Osteocyte (in vitro differentiated cells): ENCODE results near the gene OTOF. TPM values are rescaled to one million over a fixed set of nuclear protein-coding genes. Genes with fewer than 3 reads are reported as not detected.

Experiments
- DNase-seq: peaks from one replicate; pipeline ENCODE4 v3.0.0; 2021; ENCODE audit warnings: mixed read lengths; ENCODE audit not compliant: unreplicated experiment; ENCODE audit errors: extremely low spot score
- H3K27ac Mint-ChIP-seq: one replicate; pipeline ENCODE4 v1.8.0; 2021; ENCODE audit warnings: mild to moderate bottlenecking, mixed read lengths; ENCODE audit not compliant: unreplicated experiment
- H3K27me3 Mint-ChIP-seq: one replicate; pipeline ENCODE4 v1.8.0; 2021; ENCODE audit warnings: mixed read lengths; ENCODE audit not compliant: unreplicated experiment
- H3K36me3 Mint-ChIP-seq: one replicate; pipeline ENCODE4 v1.8.0; 2021; ENCODE audit warnings: mixed read lengths; ENCODE audit not compliant: unreplicated experiment
- H3K4me1 Mint-ChIP-seq: one replicate; pipeline ENCODE4 v1.8.0; 2021; ENCODE audit warnings: mixed read lengths; ENCODE audit not compliant: unreplicated experiment
- H3K4me3 Mint-ChIP-seq: one replicate; pipeline ENCODE4 v1.8.0; 2021; ENCODE audit warnings: mild to moderate bottlenecking, moderate library complexity, mixed read lengths; ENCODE audit not compliant: unreplicated experiment
- H3K9me3 Mint-ChIP-seq: one replicate; pipeline ENCODE4 v1.8.0; 2021; ENCODE audit warnings: mixed read lengths; ENCODE audit not compliant: unreplicated experiment
- CTCF ChIP-seq: fragments of 200-600 bp; sonication (generic); IDR thresholded peaks from 2 replicates; pipeline ENCODE4 v1.5.0; 2021; ENCODE audit warnings: antibody characterized with exemption, mild to moderate bottlenecking, moderate library complexity
- total RNA-seq: library from RNA; stranded (reverse); gene quantifications from 2 replicates; pipeline ENCODE4 v1.2.1, GENCODE V29; 2021

OTOF gene
- total RNA-seq, 1 donor from 2014 or later: not detected

- Mint-ChIP-seq H3K4me3 (no peak overlapping the region), H3K9me3 (no peaks in the 10 kb centered on the region), H3K4me1 (peaks cover 2% of the 10 kb centered on the region), H3K27ac (no peak overlapping the region), H3K27me3 (no peaks in the 10 kb centered on the region), H3K36me3 (no peaks in the 10 kb centered on the region)
- no peak for TF ChIP-seq CTCF
- no peak for DNase-seq
Measured at GRCh38 chr2:26460613-26461031, 17.3 kb downstream of the OTOF start.

GRCh38 chr2:26459991-26460612 lies 17.8 kb downstream of the OTOF start:
- no peak overlapping the region for H3K27ac Mint-ChIP-seq
- no peak overlapping the region for H3K4me3 Mint-ChIP-seq
- DNase-seq: no peak
- TF ChIP-seq CTCF: no peak
- H3K36me3 Mint-ChIP-seq: no peaks in the 10 kb centered on the region
- H3K27me3 Mint-ChIP-seq: no peaks in the 10 kb centered on the region
- H3K9me3 Mint-ChIP-seq: no peaks in the 10 kb centered on the region
- peaks cover 2% of the 10 kb centered on the region for H3K4me1 Mint-ChIP-seq

- Mint-ChIP-seq H3K4me1 (peaks cover 2% of the 10 kb centered on the region), H3K9me3 (no peaks in the 10 kb centered on the region), H3K36me3 (no peaks in the 10 kb centered on the region), H3K4me3 (no peak overlapping the region), H3K27ac (no peak overlapping the region), H3K27me3 (peaks cover 4% of the 10 kb centered on the region)
- TF ChIP-seq CTCF: no peak
- no peak for DNase-seq
Measured at GRCh38 chr2:26458365-26459042, 19.4 kb downstream of the OTOF start.

- H3K4me1 Mint-ChIP-seq: peaks cover under 1% of the 10 kb centered on the region
- H3K27ac Mint-ChIP-seq: no peak overlapping the region
- H3K27me3 Mint-ChIP-seq: peaks cover 6% of the 10 kb centered on the region
- H3K9me3 Mint-ChIP-seq: no peaks in the 10 kb centered on the region
- H3K4me3 Mint-ChIP-seq: no peak overlapping the region
- H3K36me3 Mint-ChIP-seq: no peaks in the 10 kb centered on the region
- DNase-seq: no peak
- TF ChIP-seq CTCF: no peak
Measured at GRCh38 chr2:26457695-26458364, 20.1 kb downstream of the OTOF start.

- no peaks in the 10 kb centered on the region for H3K36me3 Mint-ChIP-seq
- DNase-seq: no peak
- H3K27ac Mint-ChIP-seq: no peak overlapping the region
- no peaks in the 10 kb centered on the region for H3K9me3 Mint-ChIP-seq
- TF ChIP-seq CTCF: no peak
- no peaks in the 10 kb centered on the region for H3K4me1 Mint-ChIP-seq
- no peak overlapping the region for H3K4me3 Mint-ChIP-seq
- peaks cover 6% of the 10 kb centered on the region for H3K27me3 Mint-ChIP-seq
Measured at GRCh38 chr2:26457251-26457666, 20.7 kb downstream of the OTOF start.
